Measurements from ENCODE around the gene PI4KA.

DNA sequence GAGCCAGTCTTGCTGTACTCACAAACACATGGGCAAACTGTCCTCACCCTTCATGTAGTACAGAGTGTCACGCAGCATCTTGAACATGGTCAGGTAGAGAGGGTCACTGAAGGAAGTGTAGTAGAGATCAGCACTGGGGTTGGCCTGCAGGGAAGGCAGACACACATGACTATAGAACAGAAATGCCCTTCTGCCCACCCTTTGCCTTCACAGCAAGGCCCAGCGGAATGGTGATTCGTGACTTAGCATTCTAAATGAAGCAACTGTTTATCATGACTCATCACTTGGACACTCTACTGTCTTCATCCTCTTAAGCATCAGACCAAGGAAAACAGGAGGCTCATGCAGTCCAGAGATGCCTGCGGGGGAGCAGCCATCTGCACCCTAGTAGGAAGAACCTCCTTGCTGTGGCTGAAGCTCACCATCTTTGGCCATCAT lies 51.3 kb downstream of the PI4KA start:
- TF ChIP-seq, protein P1, sequence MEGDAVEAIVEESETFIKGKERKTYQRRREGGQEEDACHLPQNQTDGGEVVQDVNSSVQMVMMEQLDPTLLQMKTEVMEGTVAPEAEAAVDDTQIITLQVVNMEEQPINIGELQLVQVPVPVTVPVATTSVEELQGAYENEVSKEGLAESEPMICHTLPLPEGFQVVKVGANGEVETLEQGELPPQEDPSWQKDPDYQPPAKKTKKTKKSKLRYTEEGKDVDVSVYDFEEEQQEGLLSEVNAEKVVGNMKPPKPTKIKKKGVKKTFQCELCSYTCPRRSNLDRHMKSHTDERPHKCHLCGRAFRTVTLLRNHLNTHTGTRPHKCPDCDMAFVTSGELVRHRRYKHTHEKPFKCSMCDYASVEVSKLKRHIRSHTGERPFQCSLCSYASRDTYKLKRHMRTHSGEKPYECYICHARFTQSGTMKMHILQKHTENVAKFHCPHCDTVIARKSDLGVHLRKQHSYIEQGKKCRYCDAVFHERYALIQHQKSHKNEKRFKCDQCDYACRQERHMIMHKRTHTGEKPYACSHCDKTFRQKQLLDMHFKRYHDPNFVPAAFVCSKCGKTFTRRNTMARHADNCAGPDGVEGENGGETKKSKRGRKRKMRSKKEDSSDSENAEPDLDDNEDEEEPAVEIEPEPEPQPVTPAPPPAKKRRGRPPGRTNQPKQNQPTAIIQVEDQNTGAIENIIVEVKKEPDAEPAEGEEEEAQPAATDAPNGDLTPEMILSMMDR (IDR thresholded peaks at IDR 0.05) = no peak
- no peak for TF ChIP-seq POLR2AphosphoS5 (IDR thresholded peaks at IDR 0.05; ENCODE audit: low read depth, low read length)
